Metanephros (tissue), 2 donors: ENCODE results near the gene ACSL1. TPM values are rescaled to one million over a fixed set of nuclear protein-coding genes. Genes with fewer than 3 reads are reported as not detected.

Experiments used
- small RNA-seq: library from RNA; depleted of rRNA; stranded (forward); fragments of <200 nt; gene quantifications from one replicate; pipeline ENCODE3, GENCODE V24; 2014; ENCODE audit warnings: low replicate concordance
- total RNA-seq: library from RNA; depleted of rRNA; stranded (reverse); fragments of >200 nt; gene quantifications from one replicate; pipeline ENCODE4 v1.2.3, GENCODE V29; 2014

ACSL1 gene
- 79.7 TPM for total RNA-seq

GRCh38 chr4:184825896-184826690, at the start of gene ACSL1:
Gene ACSL1, minus strand, starts transcription at chr4:184825968. Its CDS starts 22,454 bp downstream, at chr4:184803514.

GRCh38 chr4:184733654-184734524, 91.9 kb downstream of the ACSL1 start, which contains the start of gene CENPU:
Gene CENPU, minus strand, starts transcription at chr4:184734096. Its CDS starts 34 bp downstream, at chr4:184734062.

Small RNA genes lying within 50 kb of the gene (small RNA-seq; reads per million reads assigned to genes)
- not detected for gene MIR3945

Other genes starting within 250 kb of the ACSL1 start
- gene CASP3, start 176.5 kb downstream of the ACSL1 start, total RNA-seq, result 17.3 TPM
- gene PRIMPOL, start 176.2 kb downstream of the ACSL1 start, total RNA-seq, result 30.1 TPM
- gene CENPU, start 91.9 kb downstream of the ACSL1 start, total RNA-seq, result 10.8 TPM
- not detected for gene HELT, start 192.5 kb upstream of the ACSL1 start, total RNA-seq